ENCODE results near the gene AKT2.

The AKT2 gene

DNA sequence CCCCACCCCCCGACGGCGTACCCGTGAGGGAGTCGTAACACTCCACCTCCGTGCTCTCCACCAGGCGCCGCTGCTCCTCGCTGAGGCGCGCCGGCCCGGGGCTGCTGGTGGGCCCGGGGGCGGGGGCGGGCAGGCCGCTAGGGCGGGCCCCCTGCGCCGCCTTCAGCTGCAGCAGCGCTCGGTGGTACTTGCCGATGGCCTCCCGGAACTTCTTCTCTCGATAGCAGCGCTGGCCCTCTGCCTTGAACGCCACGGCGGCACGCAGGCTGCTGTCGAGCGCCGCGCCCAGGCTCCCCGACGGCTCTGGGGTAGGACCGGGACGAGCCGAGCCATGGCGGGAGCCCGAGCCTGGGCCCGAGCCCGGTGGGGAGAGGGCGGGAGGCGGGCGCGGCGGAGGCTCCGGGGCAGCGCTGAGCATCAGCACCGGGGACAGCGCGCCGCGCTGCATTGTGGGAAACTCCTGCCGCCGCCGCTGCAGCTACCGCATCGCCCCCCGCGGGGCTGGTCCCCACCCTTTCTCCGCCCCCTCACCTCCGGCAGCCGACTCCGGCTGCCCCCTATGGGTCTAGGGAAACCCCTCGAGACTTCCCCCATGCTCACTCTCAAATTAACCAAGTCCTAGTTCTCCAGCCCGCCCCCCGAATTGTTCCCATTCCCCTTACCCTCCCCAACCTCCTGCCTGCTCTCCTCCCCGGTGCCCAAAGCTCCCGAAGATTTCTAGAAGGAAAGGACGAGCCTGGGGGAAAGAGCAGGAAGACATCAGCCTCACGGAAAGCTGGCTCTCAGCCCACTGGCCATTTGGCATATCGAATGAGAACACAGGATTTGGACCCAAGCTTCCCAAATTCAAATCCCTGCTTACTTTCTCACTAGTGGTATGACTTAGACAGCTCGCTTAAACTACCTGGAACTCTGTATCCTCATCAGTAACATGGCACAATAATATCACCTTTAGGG is 66.9 kb downstream of the AKT2 start, which contains the start of gene TTC9B:
Gene TTC9B (minus strand): TSS at position 451 of the 957 bp plus-strand sequence. CDS start 3 bp downstream, at position 448.
- peak within 1 kb of the TSS; percentile 34 for H3K4me3 ChIP-seq
- TF ChIP-seq, protein P1, sequence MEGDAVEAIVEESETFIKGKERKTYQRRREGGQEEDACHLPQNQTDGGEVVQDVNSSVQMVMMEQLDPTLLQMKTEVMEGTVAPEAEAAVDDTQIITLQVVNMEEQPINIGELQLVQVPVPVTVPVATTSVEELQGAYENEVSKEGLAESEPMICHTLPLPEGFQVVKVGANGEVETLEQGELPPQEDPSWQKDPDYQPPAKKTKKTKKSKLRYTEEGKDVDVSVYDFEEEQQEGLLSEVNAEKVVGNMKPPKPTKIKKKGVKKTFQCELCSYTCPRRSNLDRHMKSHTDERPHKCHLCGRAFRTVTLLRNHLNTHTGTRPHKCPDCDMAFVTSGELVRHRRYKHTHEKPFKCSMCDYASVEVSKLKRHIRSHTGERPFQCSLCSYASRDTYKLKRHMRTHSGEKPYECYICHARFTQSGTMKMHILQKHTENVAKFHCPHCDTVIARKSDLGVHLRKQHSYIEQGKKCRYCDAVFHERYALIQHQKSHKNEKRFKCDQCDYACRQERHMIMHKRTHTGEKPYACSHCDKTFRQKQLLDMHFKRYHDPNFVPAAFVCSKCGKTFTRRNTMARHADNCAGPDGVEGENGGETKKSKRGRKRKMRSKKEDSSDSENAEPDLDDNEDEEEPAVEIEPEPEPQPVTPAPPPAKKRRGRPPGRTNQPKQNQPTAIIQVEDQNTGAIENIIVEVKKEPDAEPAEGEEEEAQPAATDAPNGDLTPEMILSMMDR (IDR thresholded peaks at IDR 0.05): no peak
- no peak for DNase-seq (ENCODE audit: low spot score)
- no peak within 1 kb of the TSS for H3K27ac ChIP-seq

DNA sequence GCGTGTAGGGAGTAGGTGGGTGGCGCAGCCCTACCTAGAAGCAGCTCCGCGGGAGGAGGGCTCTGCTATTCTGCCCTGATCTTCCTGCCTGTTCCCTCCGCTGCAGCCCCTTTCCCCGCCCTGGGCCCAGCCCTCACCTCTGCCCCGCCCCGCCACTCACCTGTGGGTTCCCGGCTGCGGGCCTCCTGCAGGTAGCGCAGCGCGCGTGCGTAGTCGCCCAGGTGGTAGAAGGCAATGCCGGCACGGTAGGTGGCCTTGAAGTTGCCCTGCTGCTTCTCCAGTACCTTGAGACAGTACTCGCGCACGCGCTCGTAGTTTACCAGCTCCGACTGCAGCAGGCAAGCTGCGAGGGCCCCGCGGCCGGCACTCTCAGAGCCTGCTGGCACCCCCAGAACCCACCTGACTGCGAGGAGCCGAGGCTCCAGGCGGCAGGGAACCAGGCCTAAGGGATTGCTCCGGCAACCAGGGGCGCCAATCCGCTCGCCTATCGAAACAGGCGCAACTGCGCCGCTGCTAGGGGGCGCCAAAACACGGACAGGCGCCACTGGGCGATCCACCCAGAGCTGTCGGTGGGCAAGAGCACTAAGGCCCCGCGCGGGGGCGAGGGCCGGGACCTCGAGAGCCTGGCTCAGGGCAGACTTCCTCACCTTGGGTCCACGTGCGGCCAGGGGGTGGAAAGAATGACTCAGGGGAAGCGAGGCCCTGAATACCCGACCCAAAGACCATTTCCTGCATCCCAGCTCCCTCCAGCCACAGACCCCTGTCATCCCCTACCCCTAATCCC is 67.9 kb downstream of the AKT2 start:
- Histone ChIP-seq H3K27ac (no peak overlapping the region), H3K4me3 (no peak overlapping the region)
- TF ChIP-seq, protein P1 (IDR thresholded peaks at IDR 0.05): no peak
- DNase-seq (ENCODE audit: low spot score): no peak

DNA sequence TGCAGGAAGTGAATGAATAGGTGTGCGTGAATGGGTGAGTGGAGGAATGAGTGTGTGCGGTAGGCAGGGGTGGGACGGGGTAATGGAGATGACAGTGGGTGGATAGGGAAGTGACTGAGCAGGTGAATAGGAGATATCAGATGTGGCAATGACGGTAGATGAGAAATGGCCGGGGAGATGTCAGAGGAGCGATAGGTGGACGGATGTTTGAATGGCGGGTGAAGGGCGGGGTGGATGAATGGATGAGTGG is 68.4 kb downstream of the AKT2 start:
- H3K27ac ChIP-seq: no peak overlapping the region
- TF ChIP-seq, protein P1 (IDR thresholded peaks at IDR 0.05): no peak
- no peak for DNase-seq (ENCODE audit: low spot score)
- no peak overlapping the region for H3K4me3 ChIP-seq

DNA sequence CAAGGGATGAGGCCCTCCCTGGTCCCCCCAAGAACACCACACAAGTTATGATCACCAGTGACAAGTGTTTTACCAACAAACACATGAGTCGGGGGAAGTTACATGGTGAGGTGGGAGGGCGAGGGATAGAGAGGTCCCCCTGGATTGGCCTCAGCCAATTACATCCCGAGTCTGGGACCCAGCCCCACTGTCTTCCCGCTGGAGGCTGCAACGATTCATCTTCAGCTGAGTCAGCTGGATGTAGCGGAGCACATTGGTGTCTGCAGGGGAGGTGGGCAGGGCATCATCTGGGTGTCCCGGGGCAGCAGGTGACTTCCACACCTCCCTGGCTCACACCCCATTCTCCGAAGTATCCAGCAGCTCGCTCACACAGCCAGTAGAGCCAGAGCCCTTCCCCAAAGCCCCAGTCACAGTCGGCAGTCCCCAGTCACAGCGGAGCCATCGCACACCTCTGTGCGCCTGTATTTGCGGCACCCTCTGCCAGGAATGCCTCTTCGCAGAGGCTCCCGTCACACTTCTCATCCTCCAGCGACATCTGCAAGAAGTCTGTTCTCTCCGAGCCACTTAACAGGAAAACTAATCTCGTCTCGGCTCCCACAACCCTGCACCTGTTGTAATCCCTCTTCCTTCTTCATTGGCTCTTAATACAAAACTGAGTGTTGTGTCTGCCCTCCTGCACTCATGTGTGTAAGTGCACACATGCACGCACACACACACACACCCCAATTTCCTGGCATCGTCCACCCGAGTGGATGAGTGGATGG is 69.0 kb downstream of the AKT2 start:
- DNase-seq (ENCODE audit: low spot score): no peak
- no peak overlapping the region for H3K4me3 ChIP-seq
- TF ChIP-seq, protein P1 (IDR thresholded peaks at IDR 0.05): no peak
- no peak overlapping the region for H3K27ac ChIP-seq

DNA sequence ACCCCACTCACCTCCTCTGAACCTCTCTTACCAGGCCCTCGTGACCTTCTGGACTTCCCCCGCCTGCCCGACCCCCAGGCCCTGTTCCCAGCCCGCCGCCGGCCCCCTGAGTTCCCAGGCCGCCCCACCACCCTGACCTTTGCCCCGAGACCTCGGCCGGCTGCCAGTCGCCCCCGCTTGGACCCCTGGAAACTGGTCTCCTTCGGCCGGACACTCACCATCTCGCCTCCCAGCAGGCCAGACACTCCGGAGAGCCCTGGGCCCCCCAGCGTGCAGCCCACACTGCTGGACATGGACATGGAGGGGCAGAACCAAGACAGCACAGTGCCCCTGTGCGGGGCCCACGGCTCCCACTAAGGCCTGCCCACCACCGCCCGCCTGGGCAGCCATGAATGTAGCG is 70.2 kb downstream of the AKT2 start:
- Histone ChIP-seq H3K27ac (no peak overlapping the region), H3K4me3 (no peak overlapping the region)
- TF ChIP-seq, protein P1 (IDR thresholded peaks at IDR 0.05): no peak
- DNase-seq (ENCODE audit: low spot score): no peak

DNA sequence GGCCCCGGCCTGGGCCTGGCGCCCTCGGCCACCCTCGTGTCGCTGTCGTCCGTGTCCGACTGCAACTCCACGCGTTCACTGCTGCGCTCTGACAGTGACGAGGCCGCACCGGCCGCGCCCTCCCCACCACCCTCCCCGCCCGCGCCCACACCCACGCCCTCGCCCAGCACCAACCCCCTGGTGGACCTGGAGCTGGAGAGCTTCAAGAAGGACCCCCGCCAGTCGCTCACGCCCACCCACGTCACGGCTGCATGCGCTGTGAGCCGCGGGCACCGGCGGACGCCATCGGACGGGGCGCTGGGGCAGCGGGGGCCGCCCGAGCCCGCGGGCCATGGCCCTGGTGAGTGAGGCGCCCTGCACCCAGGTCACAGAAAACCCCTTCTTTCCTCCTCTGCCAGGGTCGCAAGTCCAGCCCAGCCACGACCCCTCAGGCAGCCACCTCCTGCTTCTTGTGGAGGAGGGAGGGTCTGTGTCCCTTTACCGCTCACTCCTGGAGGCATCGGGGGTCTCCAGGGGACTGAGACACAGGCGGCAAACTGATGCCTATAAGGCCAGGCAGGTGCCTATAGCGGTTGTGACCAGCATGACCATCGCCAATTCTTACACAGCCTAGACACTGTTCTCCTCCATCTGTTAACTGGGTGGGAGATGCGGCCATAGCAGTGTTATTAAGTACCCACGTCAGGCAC is 71.1 kb downstream of the AKT2 start:
- Histone ChIP-seq H3K27ac (no peak overlapping the region), H3K4me3 (no peak overlapping the region)
- no peak for DNase-seq (ENCODE audit: low spot score)
- TF ChIP-seq, protein P1 (IDR thresholded peaks at IDR 0.05): no peak

Measured in coronary artery (tissue), 2 donors.